SK-N-MC (cell line): Measurements from ENCODE around the gene EDARADD.
"Not testable (repeated sequence)": the region's sequence is repeated elsewhere in the genome, so short reads cannot be mapped to it uniquely, and the experiment has no call there.

Source experiments
- DNase-seq: peaks from one replicate; pipeline ENCODE4 v3.0.0-alpha.2; 2011; ENCODE audit warnings: low read depth, low spot score
- H3K27ac ChIP-seq: fragments of 200-600 bp; sonication (generic); 2 replicates; pipeline ENCODE4 v1.5.1; 2016; ENCODE audit warnings: mixed run types
- H3K36me3 ChIP-seq: fragments of 200-600 bp; sonication (generic); 2 replicates; pipeline ENCODE4 v1.6.1; 2017; ENCODE audit warnings: antibody characterized with exemption, low read length, mixed read lengths; ENCODE audit not compliant: insufficient read depth
- H3K4me3 ChIP-seq: fragments of 200-600 bp; sonication (generic); 2 replicates; pipeline ENCODE4 v1.5.1; 2016
- H3K9ac ChIP-seq: fragments of 200-600 bp; sonication (generic); 2 replicates; pipeline ENCODE4 v1.8.0; 2017; ENCODE audit warnings: mixed run types, mixed read lengths; ENCODE audit not compliant: insufficient read length
- H3K9me3 ChIP-seq: fragments of 200-600 bp; sonication (generic); 2 replicates; pipeline ENCODE4 v1.6.1; 2017; ENCODE audit warnings: low read depth, mild to moderate bottlenecking, antibody characterized with exemption, low read length, moderate library complexity, mixed read lengths
- EZH2 ChIP-seq: fragments of 200-600 bp; sonication (generic); IDR thresholded peaks from one replicate; pipeline ENCODE4 v1.6.1; 2017; ENCODE audit warnings: antibody characterized with exemption
- FOXP2 ChIP-seq: optimal IDR thresholded peaks from 2 replicates; pipeline ENCODE3; 2011; ENCODE audit warnings: mild to moderate bottlenecking, moderate library complexity; ENCODE audit not compliant: insufficient read depth; ENCODE audit errors: extremely low read length, control extremely low read depth
- POLR2AphosphoS5 ChIP-seq: IDR thresholded peaks from 2 replicates; pipeline ENCODE4 v1.6.1; 2012; ENCODE audit warnings: mild to moderate bottlenecking, low read depth, low read length, borderline replicate concordance

The EDARADD gene

DNA sequence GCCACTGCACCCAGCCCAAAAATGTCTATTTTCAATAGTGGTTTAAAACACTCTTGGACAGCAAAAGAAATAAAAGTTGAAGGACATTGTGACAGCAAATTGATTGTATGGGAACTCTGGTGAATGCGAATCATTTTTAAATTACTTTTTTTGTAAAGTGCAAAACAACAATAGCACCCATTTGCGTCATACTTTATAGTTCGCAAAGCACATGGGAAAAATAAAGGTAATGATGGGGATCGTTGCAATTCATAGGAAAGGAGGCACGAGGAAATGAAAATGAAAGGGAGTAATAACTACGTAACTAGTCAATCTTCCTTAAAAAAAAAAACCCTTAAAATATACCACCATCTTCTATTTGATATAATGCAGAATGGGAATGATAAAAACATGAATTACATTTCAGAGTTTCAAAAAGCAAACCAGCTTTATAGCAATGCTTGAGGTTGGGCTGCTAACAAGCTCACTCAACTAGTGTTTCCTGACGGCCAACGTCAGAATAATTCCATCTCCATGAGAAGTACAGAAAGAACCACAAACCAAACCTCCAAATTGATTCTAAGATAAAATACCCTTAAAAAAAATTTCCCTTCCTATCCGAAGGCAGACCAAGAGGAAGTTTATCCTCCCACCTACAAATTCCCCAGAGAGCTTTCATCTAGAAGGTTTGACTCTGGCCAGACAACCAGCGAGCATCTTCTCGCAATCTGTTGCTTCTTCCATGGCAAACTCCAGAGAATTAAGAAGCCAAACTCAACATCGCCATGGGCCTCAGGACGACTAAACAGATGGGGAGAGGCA, at the start of gene EDARADD:
Gene EDARADD, plus strand, starts transcription at position 606 of the 801 bp plus-strand sequence. Its CDS starts 159 bp downstream, at position 765.
- no peak within 1 kb of the TSS for H3K27ac ChIP-seq
- no peaks in the 10 kb centered on the region for H3K9me3 ChIP-seq
- DNase-seq, result no peak
- H3K9ac ChIP-seq, result peak within 1 kb of the TSS; percentile 74
- peak within 1 kb of the TSS; percentile 92 for H3K4me3 ChIP-seq
- no peaks in the 10 kb centered on the region for H3K36me3 ChIP-seq
- TF ChIP-seq FOXP2 (no peak), POLR2AphosphoS5 (no peak), EZH2 (no peak)

DNA sequence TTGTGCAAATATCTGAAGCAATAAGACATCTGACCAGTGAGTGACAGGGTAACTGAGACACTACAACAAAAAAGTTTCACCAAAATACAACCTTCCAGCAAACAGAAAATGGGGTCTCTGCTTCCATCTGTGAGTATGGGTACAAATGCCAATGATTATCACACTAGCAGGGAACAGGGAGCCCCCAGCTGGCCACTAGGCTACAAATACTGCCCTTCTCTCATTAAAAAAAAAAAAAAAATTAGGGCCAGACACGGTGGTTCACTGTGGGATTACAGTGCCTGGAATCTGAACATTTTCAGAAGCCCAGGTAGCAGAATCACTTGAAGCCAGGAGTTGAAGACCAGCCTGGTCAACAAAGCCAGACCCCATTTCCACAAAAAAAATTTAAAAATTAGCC, 48.4 kb upstream of the EDARADD start:
- Histone ChIP-seq H3K27ac (no peak overlapping the region), H3K9me3 (no peaks in the 10 kb centered on the region), H3K36me3 (no peaks in the 10 kb centered on the region), H3K9ac (no peak overlapping the region), H3K4me3 (no peak overlapping the region)
- DNase-seq, result no peak
- TF ChIP-seq FOXP2 (no peak), EZH2 (no peak), POLR2AphosphoS5 (no peak)

DNA sequence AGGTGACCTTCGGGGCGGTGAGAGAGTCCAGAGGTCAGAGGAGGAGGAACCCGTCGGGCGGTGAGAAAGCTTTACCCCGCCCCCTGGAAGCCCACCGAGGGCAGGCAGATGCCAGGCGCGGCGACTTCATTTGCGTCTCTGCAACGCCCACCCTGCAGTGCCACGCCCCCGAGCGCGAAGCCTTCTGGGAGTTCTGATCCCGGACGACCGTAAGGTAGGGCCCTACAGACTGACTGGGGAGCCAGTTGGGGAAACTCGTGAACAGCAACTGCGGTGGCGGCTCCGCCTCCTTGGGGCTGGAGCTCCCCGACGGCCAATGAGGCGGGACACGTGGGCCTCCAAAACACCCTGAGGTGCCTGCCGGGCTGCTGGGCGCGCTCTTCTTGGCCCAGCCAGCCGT, 46.0 kb upstream of the EDARADD start:
- DNase-seq, result no peak
- no peak overlapping the region for H3K9ac ChIP-seq
- TF ChIP-seq FOXP2 (no peak), POLR2AphosphoS5 (no peak), EZH2 (no peak)
- H3K27ac ChIP-seq, result no peak overlapping the region
- no peaks in the 10 kb centered on the region for H3K9me3 ChIP-seq
- no peak overlapping the region for H3K4me3 ChIP-seq
- H3K36me3 ChIP-seq, result no peaks in the 10 kb centered on the region

DNA sequence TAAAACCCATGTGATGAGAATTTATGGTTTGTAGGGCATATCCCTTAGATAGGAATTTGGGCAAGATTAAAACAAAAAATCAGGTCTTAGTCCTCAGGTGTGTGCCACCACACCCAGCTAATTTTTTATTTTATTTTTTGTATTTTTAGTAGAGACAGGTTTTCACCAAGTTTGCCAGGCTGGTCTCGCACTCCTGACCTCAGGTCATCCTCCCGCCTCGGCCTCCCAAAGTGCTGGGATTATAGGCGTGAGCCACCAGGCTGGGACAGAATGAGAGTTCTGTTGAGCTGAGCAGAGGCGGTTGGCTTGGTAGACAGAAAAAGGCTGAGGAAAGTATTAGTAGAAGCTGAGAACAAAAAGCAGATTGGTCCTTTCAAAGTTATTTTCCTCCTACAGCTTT, 43.8 kb upstream of the EDARADD start:
- no peak overlapping the region for H3K4me3 ChIP-seq
- no peak for DNase-seq
- no peak overlapping the region for H3K27ac ChIP-seq

DNA sequence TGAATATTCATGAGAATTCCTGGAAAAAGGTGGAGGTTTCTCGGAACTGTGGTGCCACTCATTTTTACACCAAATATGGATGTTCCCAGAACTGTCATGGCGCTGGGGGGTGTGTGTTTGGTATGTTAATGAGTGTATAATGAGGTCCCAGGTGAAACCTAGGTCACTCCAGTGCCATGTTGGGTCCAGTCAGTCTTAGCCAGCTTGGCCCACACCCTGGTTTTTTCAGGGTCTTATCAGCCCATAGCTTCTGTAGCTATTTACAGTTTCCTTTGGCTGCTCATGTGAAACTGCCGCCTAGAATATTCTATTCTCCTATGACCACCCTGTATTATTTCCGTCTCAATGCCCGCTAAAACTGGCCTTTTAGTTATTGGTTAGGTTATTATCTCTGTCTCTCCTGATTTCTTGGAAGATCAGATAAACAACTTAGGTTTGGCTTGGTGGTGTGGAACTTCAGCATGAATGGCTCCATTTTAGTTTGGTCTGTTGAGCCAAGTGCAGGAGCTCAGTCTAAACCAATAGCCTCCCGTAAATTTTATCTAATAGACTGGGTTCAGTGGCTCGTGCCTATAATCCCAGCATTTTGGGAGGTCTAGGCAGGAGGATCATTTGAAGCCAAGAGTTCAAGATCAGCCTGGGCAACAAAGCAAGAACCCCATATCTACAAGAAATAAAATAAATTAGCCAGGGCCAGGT, 42.1 kb upstream of the EDARADD start:
- H3K27ac ChIP-seq, result no peak overlapping the region
- no peak overlapping the region for H3K9ac ChIP-seq
- TF ChIP-seq POLR2AphosphoS5, result no peak
- no peak for TF ChIP-seq EZH2
- TF ChIP-seq FOXP2, result no peak
- H3K4me3 ChIP-seq, result no peak overlapping the region
- DNase-seq, result no peak
- no peaks in the 10 kb centered on the region for H3K36me3 ChIP-seq
- H3K9me3 ChIP-seq, result no peaks in the 10 kb centered on the region

More for the DNA sequence above, 43.8 kb upstream of the EDARADD start:
- H3K9me3 ChIP-seq, result no peaks in the 10 kb centered on the region
- no peak for TF ChIP-seq POLR2AphosphoS5
- no peak for TF ChIP-seq FOXP2
- TF ChIP-seq EZH2, result no peak
- H3K36me3 ChIP-seq, result no peaks in the 10 kb centered on the region
- no peak overlapping the region for H3K9ac ChIP-seq

DNA sequence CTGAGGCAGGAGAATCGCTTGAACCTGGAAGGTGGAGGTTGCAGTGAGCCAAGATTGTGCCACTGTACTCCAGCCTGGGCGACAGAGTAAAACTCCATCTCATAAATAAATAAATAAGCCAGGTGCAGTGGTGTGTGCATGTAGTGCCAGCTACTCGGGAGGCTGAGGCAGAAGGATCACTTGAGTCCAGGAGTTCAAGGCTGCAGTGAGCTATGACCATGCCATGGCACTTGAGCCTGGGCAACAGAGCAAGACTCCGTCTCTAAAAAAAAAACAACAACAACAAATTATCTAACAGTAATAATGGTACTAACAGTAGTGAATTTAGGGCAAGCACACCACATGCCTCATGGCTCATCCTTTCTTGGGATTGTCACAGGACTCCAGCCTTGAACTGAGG, 41.3 kb upstream of the EDARADD start:
- not testable (repeated sequence) for H3K9me3 ChIP-seq, H3K36me3 ChIP-seq, H3K9ac ChIP-seq, H3K27ac ChIP-seq, DNase-seq, H3K4me3 ChIP-seq

DNA sequence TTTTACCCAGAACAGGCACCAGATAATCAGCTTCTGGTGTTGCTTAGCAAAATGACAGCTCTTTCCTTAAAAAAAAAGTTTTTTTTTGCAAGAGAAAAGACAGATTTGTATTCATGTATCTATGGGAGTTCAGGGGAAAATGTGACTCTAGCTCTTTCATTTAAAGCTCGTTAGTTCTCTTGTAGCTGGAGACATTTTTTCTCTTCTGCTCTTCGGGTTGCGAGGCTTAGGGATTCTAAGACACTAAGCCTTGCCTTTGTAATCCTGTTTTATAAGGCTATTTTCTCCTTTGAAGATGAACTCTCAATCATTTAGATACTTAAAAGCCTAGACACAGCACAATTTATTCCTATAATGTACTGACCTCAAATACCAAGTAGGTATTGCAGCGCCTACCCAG, 40.3 kb upstream of the EDARADD start:
- Histone ChIP-seq H3K27ac (no peak overlapping the region), H3K4me3 (no peak overlapping the region), H3K36me3 (no peaks in the 10 kb centered on the region), H3K9me3 (no peaks in the 10 kb centered on the region), H3K9ac (no peak overlapping the region)
- DNase-seq, result no peak
- TF ChIP-seq EZH2 (no peak), FOXP2 (no peak), POLR2AphosphoS5 (no peak)

DNA sequence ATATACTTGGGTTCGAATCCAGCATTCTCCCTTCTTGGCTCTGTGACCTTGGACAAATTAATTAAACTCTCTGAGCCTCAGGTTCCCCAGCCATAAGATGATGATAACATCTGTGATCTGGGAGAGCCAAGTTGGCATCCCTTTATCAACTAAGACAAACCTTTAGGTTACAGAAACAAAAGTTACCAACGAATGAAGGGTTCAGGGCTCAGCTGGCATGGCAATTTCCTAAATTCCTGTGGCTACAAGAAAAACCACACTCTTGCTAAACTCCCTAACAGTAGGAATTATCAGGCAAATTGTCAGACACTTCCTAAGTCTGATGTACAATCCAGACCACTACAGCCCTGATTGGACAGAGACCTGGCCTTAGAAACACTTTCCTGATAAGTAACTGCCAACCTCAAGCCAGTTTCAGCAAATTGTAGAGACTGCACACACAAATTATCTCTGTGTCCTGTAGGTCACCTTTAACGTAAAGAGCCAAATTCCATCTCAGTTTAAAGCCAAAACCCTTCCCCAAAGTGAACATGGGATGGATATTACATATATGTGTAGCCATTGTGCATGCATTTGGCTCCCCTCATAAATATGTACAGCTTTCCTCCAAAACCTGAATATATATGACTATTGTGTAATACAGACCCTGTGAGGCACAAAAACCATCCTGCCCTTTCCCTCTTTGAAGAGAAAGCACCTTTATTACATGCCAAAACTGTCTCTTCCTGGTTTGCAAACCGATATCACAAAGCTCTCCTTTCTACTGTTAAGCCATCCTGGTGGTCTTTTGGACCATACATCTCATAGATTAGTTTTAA, 39.5 kb upstream of the EDARADD start:
- Histone ChIP-seq H3K4me3 (no peak overlapping the region), H3K36me3 (no peaks in the 10 kb centered on the region), H3K9ac (no peak overlapping the region), H3K27ac (no peak overlapping the region), H3K9me3 (no peaks in the 10 kb centered on the region)
- no peak for TF ChIP-seq FOXP2
- TF ChIP-seq POLR2AphosphoS5, result no peak
- TF ChIP-seq EZH2, result no peak
- DNase-seq, result no peak
